ENCODE data around the gene TMEM132E. TPM values are rescaled to one million over a fixed set of nuclear protein-coding genes. Genes with fewer than 3 reads are reported as not detected.

Gene TMEM132E
- total RNA-seq, 2 donors from 2014 or later = 0.24 to 0.26 TPM

DNA sequence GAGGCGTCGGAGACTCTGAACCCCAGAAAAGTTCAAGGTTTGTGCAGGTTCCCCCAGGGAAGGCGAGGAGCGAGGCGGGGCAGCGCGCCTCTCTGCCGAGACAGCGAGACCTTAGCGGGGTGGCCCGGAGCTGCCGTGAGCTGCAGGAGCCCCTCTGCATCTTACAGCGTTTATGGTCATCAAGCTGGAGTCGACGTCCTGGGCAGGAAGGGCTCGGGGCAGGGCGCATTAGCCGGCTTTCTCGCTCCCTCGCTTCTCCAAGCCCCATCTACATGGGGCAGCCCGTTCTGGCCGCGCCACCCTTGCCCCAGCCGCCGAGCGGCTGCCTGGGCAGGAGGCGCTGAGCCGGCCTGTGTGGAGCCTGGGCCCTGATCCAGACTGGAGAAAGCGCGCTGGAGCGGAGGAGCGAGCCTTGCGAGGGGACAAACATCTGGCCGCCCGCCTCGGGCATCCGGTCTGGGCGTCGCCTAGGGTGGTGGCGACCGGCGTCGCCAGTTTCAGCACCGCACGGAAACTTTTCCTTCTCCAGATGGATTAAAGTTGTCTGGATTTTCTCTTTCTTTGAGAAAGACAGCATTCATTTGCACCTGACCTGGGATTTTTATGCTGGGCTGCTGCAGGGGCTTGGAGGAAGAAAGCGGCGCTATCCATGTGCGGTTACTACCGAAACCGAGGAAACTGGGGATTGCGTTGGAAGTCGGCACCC is 750 bp downstream of the TMEM132E start:
- peaks cover 0 to 38% of the 10 kb centered on the region in 2 donors for H3K4me1 ChIP-seq
- no peaks in the 10 kb centered on the region for H3K36me3 ChIP-seq
- TF ChIP-seq, protein P1, sequence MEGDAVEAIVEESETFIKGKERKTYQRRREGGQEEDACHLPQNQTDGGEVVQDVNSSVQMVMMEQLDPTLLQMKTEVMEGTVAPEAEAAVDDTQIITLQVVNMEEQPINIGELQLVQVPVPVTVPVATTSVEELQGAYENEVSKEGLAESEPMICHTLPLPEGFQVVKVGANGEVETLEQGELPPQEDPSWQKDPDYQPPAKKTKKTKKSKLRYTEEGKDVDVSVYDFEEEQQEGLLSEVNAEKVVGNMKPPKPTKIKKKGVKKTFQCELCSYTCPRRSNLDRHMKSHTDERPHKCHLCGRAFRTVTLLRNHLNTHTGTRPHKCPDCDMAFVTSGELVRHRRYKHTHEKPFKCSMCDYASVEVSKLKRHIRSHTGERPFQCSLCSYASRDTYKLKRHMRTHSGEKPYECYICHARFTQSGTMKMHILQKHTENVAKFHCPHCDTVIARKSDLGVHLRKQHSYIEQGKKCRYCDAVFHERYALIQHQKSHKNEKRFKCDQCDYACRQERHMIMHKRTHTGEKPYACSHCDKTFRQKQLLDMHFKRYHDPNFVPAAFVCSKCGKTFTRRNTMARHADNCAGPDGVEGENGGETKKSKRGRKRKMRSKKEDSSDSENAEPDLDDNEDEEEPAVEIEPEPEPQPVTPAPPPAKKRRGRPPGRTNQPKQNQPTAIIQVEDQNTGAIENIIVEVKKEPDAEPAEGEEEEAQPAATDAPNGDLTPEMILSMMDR (IDR thresholded peaks at IDR 0.05) = no peak
- peaks cover 19 to 37% of the 10 kb centered on the region in 2 donors for H3K27me3 ChIP-seq
- DNase-seq (ENCODE audit: low spot score) = no peak
- H3K27ac ChIP-seq = no peak overlapping the region
- peak overlapping the region; percentile 29 to 57 for H3K4me3 ChIP-seq
- H3K9me3 ChIP-seq = peaks cover 0 to 2% of the 10 kb centered on the region in 2 donors

DNA sequence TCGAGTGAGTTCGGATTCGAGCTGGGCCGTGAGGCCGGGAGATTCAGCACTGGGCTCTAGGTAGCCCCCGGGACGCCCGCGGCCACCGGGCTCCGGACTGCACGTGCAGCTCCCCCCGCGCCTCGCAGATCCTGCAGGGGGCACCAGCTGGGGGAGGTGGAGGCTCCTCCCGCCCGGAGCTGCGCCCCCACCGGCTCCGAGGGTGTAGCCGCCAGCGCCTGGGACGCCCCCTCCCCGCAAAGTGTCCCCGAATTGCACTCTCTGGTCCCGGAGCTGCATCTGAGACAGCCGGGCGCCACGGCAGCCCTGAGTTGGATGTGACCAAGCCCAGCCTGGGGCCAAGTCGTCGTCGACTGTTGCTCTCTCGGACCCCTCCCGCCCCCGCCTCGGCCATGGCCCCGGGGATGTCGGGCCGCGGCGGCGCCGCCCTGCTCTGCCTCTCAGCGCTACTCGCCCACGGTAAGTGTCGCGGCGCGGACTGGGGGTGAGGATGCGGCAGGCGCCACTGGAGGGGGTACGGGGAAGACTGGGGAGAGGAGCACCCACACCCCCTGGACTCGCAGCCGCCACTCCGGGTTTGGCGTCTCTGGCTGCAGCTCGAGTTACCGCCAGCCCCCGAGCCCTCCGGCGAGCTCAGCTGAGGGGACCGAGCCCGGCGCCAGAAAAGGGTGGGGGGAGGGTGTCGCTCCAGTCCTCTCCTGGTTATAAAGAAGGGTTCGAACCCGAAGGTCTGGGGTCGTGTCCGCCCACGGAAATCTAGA is 1.5 kb downstream of the TMEM132E start:
- no peaks in the 10 kb centered on the region for H3K9me3 ChIP-seq
- TF ChIP-seq, protein P1 (IDR thresholded peaks at IDR 0.05) = no peak
- H3K36me3 ChIP-seq = no peaks in the 10 kb centered on the region
- H3K4me1 ChIP-seq = peaks cover 0 to 38% of the 10 kb centered on the region in 2 donors
- peaks cover 19 to 37% of the 10 kb centered on the region in 2 donors for H3K27me3 ChIP-seq
- H3K27ac ChIP-seq = no peak overlapping the region
- peak overlapping the region; percentile 9 to 57 for H3K4me3 ChIP-seq
- no peak for DNase-seq (ENCODE audit: low spot score)

- DNase-seq (ENCODE audit: low spot score) = no peak
- Histone ChIP-seq H3K4me1 (peaks cover 0 to 38% of the 10 kb centered on the region in 2 donors), H3K36me3 (no peaks in the 10 kb centered on the region), H3K27me3 (peaks cover 19 to 37% of the 10 kb centered on the region in 2 donors), H3K4me3 (peak overlapping the region; percentile 9 to 57), H3K9me3 (no peaks in the 10 kb centered on the region), H3K27ac (no peak overlapping the region)
- TF ChIP-seq, protein P1 (IDR thresholded peaks at IDR 0.05) = no peak
Observed at GRCh38 chr17:34581446-34582184, 2.2 kb downstream of the TMEM132E start.

DNA sequence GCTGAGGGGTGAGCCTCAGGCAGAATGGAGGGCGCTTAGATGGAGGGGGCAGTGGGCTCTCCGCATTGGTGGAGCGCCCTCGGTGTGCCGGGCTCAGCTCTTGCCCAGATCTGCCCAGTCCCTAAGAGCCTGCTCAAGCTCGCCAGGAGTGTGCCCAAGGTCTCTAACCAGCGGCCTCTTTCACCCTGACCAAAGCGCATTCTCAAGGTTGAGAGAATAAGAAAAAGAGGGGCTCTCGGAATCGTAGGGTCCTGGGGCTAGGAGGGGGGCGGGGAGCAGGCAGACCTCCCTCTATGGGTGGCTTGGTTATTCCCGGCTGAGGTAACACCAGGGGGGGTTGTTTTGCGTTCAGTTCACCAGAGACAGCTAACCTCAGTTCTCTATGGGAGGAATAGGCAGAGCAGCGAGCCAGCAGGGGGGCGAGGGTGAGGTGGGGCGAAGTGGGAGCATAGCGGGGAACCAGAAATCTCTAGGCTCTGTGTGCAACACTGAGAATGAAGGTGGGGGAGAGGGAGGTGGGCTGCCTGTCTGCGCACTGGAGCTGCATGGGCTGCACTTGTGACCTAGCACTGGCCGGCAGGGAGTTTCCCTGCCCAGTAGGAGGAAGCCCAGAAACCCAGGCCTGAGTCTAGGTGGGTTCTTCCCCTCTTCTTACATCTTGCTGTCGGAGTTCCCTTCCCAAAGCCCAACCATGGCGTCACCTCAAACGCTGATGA is 3.0 kb downstream of the TMEM132E start:
- Histone ChIP-seq H3K27me3 (peaks cover 19 to 37% of the 10 kb centered on the region in 2 donors), H3K4me3 (no peak overlapping the region), H3K36me3 (no peaks in the 10 kb centered on the region), H3K9me3 (no peaks in the 10 kb centered on the region), H3K27ac (no peak overlapping the region), H3K4me1 (peaks cover 0 to 38% of the 10 kb centered on the region in 2 donors)
- TF ChIP-seq, protein P1 (IDR thresholded peaks at IDR 0.05) = no peak
- DNase-seq (ENCODE audit: low spot score) = no peak

- Histone ChIP-seq H3K4me3 (no peak overlapping the region), H3K9me3 (no peaks in the 10 kb centered on the region), H3K27ac (no peak overlapping the region), H3K4me1 (peaks cover 0 to 38% of the 10 kb centered on the region in 2 donors), H3K27me3 (peaks cover 19 to 37% of the 10 kb centered on the region in 2 donors), H3K36me3 (no peaks in the 10 kb centered on the region)
- TF ChIP-seq, protein P1 (IDR thresholded peaks at IDR 0.05) = no peak
- no peak for DNase-seq (ENCODE audit: low spot score)
Observed at GRCh38 chr17:34582901-34583245, 3.5 kb downstream of the TMEM132E start.
